HL-60 (cell line): Measurements from ENCODE around the gene LEMD2.

Experiments used
- DNase-seq, 2 experiments: peaks; one replicate each; pipeline ENCODE4 v3.0.0-alpha.2; 2010 to 2020; ENCODE audit warnings: low read depth in 1 of 2, low spot score in 1 of 2
- H3K27ac ChIP-seq: fragments of 250-450 bp; sonication (Bioruptor Pico); replicated peaks from 2 replicates; pipeline ENCODE4 v1.5.1; 2020; ENCODE audit warnings: mild to moderate bottlenecking, moderate library complexity
- H3K27me3 ChIP-seq: fragments of 250-450 bp; sonication (Bioruptor Pico); 2 replicates; pipeline ENCODE4 v1.5.1; 2021; ENCODE audit warnings: mild to moderate bottlenecking, moderate library complexity; ENCODE audit not compliant: insufficient read depth, poor library complexity, severe bottlenecking
- H3K4me3 ChIP-seq: replicated peaks from 2 replicates; pipeline ENCODE4 v1.5.1; 2011; ENCODE audit warnings: mild to moderate bottlenecking, control low read depth, low read length; ENCODE audit not compliant: insufficient read depth
- CTCF ChIP-seq: IDR thresholded peaks from one replicate; pipeline ENCODE4 v1.5.1; 2011; ENCODE audit warnings: low read length, control low read depth, inconsistent platforms; ENCODE audit not compliant: insufficient read depth
- GABPA ChIP-seq: IDR thresholded peaks from 2 replicates; pipeline ENCODE4 v1.6.1; 2012; ENCODE audit warnings: low read depth
- POLR2AphosphoS5 ChIP-seq: IDR thresholded peaks from 2 replicates; pipeline ENCODE4 v1.6.1; 2012; ENCODE audit warnings: low read depth
- SPI1 ChIP-seq: IDR thresholded peaks from 2 replicates; pipeline ENCODE4 v1.6.1; 2012; ENCODE audit warnings: low read depth, mild to moderate bottlenecking, borderline replicate concordance
- TF ChIP-seq, protein P1 (sequence below): IDR thresholded peaks from 2 replicates; pipeline ENCODE4 v1.6.1; 2012; ENCODE audit warnings: low read depth; ENCODE audit not compliant: insufficient replicate concordance

LEMD2 gene

GRCh38 chr6:33729059-33729458 lies 59.9 kb downstream of the LEMD2 start:
- H3K4me3 ChIP-seq: no peak overlapping the region
- no peak for TF ChIP-seq GABPA
- no peak for TF ChIP-seq POLR2AphosphoS5
- no peak for TF ChIP-seq SPI1
- TF ChIP-seq, protein P1, sequence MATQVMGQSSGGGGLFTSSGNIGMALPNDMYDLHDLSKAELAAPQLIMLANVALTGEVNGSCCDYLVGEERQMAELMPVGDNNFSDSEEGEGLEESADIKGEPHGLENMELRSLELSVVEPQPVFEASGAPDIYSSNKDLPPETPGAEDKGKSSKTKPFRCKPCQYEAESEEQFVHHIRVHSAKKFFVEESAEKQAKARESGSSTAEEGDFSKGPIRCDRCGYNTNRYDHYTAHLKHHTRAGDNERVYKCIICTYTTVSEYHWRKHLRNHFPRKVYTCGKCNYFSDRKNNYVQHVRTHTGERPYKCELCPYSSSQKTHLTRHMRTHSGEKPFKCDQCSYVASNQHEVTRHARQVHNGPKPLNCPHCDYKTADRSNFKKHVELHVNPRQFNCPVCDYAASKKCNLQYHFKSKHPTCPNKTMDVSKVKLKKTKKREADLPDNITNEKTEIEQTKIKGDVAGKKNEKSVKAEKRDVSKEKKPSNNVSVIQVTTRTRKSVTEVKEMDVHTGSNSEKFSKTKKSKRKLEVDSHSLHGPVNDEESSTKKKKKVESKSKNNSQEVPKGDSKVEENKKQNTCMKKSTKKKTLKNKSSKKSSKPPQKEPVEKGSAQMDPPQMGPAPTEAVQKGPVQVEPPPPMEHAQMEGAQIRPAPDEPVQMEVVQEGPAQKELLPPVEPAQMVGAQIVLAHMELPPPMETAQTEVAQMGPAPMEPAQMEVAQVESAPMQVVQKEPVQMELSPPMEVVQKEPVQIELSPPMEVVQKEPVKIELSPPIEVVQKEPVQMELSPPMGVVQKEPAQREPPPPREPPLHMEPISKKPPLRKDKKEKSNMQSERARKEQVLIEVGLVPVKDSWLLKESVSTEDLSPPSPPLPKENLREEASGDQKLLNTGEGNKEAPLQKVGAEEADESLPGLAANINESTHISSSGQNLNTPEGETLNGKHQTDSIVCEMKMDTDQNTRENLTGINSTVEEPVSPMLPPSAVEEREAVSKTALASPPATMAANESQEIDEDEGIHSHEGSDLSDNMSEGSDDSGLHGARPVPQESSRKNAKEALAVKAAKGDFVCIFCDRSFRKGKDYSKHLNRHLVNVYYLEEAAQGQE: no peak
- no peak for TF ChIP-seq CTCF
- H3K27ac ChIP-seq: no peak overlapping the region
- H3K27me3 ChIP-seq: no peaks in the 10 kb centered on the region
- no peak for DNase-seq

DNA sequence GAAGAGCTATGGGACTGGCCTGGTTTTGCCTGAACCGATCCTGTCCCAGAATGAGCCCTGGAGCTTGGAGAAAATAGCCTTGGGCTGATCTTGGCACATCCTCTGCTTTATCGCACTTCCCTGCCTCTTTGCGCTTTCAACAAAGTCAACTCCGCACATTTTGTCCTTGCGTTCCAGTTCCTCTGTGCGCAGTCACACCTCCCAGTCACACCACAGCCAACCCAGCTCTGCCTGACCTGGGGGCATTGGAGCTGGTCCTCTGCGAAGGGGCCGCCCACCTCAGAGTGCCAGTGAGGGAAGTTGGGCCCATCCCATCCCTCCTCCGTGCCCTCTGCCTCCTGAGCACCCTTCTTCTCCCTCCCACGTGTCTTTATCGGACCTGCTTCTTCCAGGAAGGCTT lies 60.5 kb downstream of the LEMD2 start:
- DNase-seq: no peak
- no peak for TF ChIP-seq GABPA
- TF ChIP-seq, protein P1: no peak
- TF ChIP-seq POLR2AphosphoS5: no peak
- no peak for TF ChIP-seq CTCF
- TF ChIP-seq SPI1: no peak
- Histone ChIP-seq H3K27ac (no peak overlapping the region), H3K4me3 (no peak overlapping the region), H3K27me3 (peaks cover 1% of the 10 kb centered on the region)

- H3K27me3 ChIP-seq: peaks cover 3% of the 10 kb centered on the region
- TF ChIP-seq SPI1: no peak
- TF ChIP-seq POLR2AphosphoS5: no peak
- TF ChIP-seq GABPA: no peak
- TF ChIP-seq, protein P1: no peak
- TF ChIP-seq CTCF: no peak
- H3K27ac ChIP-seq: no peak overlapping the region
- no peak for DNase-seq
- H3K4me3 ChIP-seq: no peak overlapping the region
These were observed 61.0 kb downstream of the LEMD2 start for GRCh38 chr6:33727932-33728331.
